GM18867 (cell line): ENCODE data around the gene RASGRF1.
"Not testable (repeated sequence)": the region's sequence is repeated elsewhere in the genome, so short reads cannot be mapped to it uniquely, and the experiment has no call there.

Experiments used
- ATAC-seq: cut with Tn5 transposase; IDR thresholded peaks from one replicate; pipeline ENCODE4 v1.9.1; 2021; ENCODE audit warnings: mild to moderate bottlenecking, moderate library complexity; ENCODE audit not compliant: unreplicated experiment

The RASGRF1 gene

GRCh38 chr15:79042213-79042928, 48.2 kb downstream of the RASGRF1 start:
- no peak for ATAC-seq

GRCh38 chr15:79041601-79042168, 48.9 kb downstream of the RASGRF1 start:
- no peak for ATAC-seq

- no peak for ATAC-seq
These were observed 52.7 kb downstream of the RASGRF1 start for GRCh38 chr15:79037848-79038247.

- no peak for ATAC-seq
These were observed 54.3 kb downstream of the RASGRF1 start for GRCh38 chr15:79036323-79036722.

GRCh38 chr15:79035814-79036213, 54.8 kb downstream of the RASGRF1 start:
- ATAC-seq: no peak

- peak; percentile 71 for ATAC-seq
These were observed 55.4 kb downstream of the RASGRF1 start for GRCh38 chr15:79035111-79035601.

- no peak for ATAC-seq
These were observed 56.3 kb downstream of the RASGRF1 start for GRCh38 chr15:79034284-79034683.

GRCh38 chr15:79032656-79033055, 57.9 kb downstream of the RASGRF1 start:
- ATAC-seq: no peak

GRCh38 chr15:79031821-79032220, 58.8 kb downstream of the RASGRF1 start:
- no peak for ATAC-seq

GRCh38 chr15:79031201-79031600, 59.4 kb downstream of the RASGRF1 start:
- ATAC-seq: no peak

GRCh38 chr15:79030470-79030869, 60.1 kb downstream of the RASGRF1 start:
- no peak for ATAC-seq

GRCh38 chr15:79028411-79028964, 62.1 kb downstream of the RASGRF1 start:
- ATAC-seq: no peak

GRCh38 chr15:79027532-79028410, 62.8 kb downstream of the RASGRF1 start:
- ATAC-seq: no peak

- ATAC-seq: no peak
These were observed 64.8 kb downstream of the RASGRF1 start for GRCh38 chr15:79025802-79026201.

GRCh38 chr15:79025201-79025600, 65.4 kb downstream of the RASGRF1 start:
- ATAC-seq: no peak

- ATAC-seq: not testable (repeated sequence)
These were observed 66.1 kb downstream of the RASGRF1 start for GRCh38 chr15:79024493-79024892.

- no peak for ATAC-seq
These were observed 66.7 kb downstream of the RASGRF1 start for GRCh38 chr15:79023918-79024317.

GRCh38 chr15:79023546-79023890, 67.1 kb downstream of the RASGRF1 start:
- ATAC-seq: no peak

- no peak for ATAC-seq
These were observed 71.6 kb downstream of the RASGRF1 start for GRCh38 chr15:79018960-79019359.

GRCh38 chr15:79017953-79018352, 72.6 kb downstream of the RASGRF1 start:
- no peak for ATAC-seq

GRCh38 chr15:79016527-79017170, 73.9 kb downstream of the RASGRF1 start:
- ATAC-seq: no peak
